NCI-H510A (cell line): Measurements from ENCODE around the gene ITPR1.

Experiments used
- DNase-seq: peaks from one replicate; lab custom pipeline; 2025; lab: John Stamatoyannopoulos, UW

ITPR1 gene

DNA sequence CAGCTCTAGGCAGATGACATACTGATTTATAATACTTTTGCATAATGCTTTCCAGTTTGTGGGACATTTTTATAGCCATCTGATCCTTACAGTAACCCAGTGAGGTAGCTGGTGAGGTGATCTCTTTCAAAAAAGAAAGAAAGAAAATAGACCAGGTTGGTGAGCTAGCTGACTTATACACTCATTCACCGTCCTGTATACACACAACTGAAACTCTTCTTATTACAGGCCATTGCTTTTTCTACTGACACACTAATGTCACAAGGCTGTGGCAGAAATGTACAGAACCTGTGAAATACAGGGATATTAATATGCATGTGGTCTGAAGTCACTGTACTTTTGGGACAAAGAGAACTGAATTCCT lies 335.9 kb downstream of the ITPR1 start:
- DNase-seq = no peak

DNA sequence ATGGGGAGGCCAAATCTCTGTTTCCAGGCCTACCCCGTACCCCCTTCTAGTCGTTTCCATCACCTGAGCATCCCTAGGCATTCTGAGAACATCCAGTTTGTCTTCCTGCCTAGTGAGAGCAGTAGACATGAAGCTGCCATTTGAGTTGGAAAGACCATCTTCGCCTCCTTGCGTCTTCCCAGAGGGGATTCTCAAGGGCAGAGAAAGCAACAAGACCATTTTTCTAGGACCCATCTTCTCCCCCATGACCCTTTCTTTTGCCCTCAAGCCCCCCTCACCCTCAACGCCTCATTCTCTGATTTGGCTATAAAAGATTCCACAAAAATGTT lies 337.4 kb downstream of the ITPR1 start:
- no peak for DNase-seq

DNA sequence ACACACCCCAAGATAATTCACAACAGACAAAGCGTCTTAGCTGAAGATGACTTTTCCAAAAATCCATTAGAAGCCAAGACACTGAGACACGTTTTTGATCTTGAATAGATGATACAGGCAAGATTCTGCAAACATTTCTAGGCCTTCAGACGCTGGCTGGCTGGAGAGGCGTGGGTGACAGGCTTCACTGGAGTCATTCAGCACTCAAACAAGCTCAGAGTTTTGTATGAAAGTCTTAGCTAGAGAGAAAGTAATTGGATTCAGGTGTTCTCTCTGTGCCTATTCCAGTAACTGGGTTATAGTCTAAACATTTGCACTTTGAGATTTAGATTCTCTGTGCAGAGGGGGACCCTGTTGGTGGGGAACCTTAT lies 338.4 kb downstream of the ITPR1 start:
- no peak for DNase-seq

DNA sequence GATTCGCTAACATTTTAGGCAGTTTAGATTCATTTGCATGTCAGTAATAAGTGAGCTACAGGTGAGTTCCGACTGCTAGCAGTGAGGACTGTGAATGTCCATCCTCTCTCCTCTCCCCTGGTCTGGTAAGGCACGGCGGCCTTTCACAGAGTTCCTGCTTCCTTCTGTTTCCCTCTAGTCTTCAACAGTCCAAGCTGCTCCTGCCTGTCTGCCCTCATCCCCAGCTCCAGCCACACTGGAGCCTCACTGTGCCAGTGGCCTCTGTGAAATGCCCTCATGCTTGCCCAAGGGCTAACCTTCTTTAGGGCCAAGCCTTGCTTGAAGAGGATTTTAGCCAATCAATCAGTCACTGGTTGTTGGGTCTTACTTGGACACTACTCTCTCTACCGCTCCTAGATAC lies 340.3 kb downstream of the ITPR1 start:
- DNase-seq = no peak

DNA sequence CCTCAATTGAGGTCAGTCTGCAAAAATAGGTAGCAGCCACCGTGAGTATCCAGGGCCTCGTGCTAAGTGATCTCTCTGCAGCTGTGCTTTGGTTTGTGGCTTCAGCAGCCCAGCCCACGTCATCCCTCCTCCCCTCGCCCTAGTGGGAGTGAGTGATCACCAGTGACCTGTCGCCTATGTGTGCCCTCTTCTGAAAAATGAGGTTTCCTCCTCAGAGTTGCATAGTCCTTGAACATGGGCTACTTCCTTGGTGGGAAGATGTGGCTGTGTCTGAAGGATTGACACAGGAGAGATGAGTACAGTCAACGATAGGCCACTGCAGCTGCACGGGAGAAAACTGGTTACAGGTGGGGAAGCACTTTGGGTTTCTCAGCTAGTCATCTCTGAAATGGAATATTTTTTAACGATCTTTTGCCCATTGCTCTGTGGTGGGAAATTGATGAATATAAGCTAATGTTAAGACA lies 341.3 kb downstream of the ITPR1 start:
- DNase-seq = no peak

DNA sequence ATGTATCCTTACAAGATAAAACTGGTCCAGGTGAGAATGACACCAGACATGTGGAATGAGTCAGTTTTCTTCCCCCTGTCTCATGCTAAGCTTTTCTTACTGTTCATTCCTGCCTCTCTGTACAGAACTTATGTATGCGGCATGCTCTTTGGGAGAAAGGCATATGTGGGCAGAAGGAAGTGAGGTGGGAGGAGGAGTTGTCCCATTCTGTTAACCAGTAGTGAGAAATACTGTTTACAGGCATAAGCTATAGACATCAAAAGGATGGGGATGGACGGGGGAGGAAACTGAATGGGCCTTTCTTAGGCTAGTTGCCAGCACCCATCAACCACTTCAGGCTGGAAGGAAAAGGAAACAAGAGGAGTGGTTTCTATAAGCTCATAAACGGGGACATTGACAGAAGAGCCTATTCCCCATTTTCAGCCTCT lies 342.5 kb downstream of the ITPR1 start:
- DNase-seq = no peak

DNA sequence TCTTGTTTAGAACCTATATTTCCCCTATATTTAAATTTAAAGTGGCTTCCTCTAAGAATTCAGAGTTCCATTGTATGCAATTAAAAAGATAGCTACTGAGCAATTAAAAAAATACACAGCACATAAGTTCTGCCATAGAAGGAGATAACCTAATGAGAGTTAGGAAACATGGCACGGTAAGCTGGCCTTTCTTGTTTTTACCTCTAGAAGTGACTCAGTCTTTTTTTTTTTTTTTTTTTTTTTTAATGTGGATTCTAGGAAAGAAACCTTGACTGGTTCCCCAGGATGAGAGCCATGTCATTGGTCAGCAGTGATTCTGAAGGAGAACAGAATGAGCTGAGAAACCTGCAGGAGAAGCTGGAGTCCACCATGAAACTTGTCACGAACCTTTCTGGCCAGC lies 343.4 kb downstream of the ITPR1 start:
- no peak for DNase-seq

DNA sequence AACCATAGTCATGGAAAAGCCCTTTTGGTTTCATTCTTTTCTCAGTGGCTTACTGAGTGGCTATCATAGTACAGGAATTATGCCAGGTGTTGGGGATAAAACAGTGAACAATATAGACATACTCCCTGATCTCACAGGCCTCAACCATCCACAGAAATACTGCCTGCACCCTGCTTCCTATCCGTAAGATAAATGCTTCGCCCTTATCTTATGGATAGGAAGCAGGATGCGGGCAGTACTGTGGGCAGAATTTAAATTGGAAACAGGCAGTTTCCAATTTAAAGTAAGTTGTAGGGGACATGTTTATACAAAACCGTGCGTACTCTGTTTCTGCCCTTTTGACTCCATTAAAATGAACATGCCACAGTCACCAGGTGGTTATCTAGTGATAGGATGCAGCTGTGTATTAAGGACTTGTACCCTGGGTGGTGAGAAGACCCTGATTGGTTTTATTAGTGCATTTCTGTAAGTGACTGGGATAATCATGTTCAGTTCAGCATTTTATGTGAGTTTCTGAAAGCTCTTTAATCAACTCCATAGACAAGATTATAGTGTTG lies 344.3 kb downstream of the ITPR1 start:
- DNase-seq = no peak

DNA sequence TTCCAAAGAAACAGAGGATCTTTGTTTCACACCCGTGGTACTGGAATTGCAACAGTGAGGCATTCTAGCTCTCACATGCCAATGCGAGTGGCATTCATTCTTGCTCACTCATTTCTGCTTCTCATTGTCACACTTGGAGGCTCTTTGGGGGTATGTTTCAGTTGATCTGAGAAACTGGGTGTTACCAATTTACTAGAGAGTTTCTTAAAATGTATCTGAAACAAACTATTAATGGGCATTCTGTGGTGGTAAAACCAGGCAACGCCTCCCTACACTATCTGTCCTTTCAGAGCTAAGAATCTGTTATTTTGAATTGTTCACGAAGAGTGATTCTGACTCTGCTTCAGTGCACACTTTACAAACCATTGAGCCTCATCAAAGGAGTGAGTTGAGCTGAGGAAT lies 345.5 kb downstream of the ITPR1 start:
- DNase-seq = no peak

DNA sequence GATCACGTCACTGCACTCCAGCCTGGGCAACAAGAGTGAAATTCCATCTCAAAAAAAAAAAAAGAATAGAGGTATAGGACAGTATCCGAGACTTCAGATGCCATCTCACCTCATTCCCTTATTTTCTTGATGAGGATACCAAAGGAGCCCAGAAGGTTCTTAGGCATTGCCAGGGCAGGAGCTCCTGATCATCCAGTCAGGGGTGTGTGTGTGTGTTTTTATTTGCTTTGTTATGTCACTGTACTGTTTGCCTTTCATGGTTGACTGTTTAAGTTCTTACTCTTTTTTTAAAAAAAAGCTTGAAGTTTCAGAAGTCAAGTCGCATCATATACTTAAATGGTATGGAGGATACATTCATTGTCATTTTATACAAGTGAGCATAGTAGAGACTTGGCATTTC lies 346.1 kb downstream of the ITPR1 start:
- no peak for DNase-seq

DNA sequence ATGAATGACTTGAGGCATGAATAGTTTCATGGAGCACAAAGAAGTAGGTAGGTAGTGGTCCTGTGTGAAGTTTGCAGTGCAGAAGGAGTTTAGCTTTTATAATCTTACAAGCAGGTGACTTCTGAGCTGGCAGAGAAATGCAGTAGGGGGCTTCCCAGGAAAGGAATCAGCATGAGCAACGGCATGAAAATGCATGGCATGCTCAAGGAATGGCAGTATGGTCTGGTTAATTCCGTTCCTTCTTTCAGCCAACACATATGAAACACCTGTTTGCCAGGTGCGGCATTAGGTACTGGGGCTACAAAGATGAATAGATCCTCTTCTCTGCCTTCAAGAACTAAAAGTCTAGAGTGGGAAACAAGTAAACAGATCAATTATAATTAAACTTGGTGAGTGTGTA lies 348.1 kb downstream of the ITPR1 start:
- DNase-seq = no peak

DNA sequence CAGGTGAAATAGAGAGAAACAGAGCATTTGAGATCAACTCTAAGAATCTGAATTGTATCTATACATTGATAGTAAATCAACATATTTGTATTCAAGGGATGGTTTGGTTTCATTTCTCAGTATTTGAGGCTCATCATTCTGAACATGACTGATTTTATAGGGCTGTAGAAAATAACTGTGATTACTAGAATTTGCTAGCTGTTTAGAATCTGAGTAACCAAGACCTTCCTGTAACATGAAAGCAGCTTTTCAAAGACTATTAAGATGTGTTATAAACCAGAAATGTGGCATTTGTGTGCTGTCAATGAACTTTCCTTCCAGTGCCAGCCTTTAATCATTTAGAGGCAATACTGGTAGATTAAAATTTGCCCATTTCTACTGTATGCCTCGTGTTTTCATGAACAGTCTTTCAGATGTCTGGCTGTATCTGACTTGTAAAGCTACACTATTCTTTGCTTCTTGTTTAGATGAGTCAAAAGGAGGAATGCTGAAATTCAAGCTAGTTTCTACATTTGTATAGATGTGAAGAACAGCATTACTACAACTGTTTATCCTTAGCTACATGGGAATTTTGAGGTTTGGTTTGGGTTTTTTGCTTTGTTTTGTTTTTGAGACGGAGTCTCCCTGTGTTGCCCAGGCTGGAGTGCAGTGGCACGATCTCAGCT lies 348.8 kb downstream of the ITPR1 start:
- no peak for DNase-seq

DNA sequence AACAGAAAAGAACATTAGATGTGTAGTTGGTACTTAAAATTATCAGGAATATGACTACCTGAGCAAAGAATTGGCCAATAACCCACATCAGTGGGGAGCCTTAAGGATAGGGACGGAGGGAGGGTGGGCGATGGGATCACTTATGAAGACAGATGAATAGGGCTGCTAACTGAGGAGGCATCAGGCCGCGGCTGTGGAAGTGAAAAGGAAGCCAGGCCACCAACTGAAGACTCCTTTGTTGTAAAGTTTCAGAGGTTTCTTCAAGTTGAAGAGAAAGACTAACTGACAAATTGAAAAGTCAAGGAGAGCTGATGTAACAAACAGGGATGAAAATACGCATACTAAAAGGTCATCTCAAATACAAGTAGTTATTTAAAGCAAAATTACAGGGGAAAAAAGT lies 350.5 kb downstream of the ITPR1 start:
- DNase-seq = no peak

DNA sequence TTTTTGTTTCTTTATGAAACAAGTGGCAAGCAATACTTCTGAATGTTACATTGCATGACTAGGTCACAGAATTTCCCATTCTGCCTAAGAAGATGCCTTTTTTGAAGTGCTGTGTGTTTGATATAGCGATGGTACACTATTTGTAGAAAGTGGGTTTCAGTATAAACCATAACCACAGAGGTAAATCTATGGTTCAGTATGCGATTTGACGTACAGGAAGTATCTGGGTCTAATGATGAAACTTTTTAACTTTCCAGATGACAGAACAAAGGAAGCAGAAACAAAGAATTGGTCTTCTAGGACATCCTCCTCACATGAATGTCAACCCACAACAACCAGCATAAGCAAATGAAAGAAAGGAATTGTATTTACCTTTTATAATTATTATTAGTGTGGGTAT lies 352.7 kb downstream of the ITPR1 start:
- no peak for DNase-seq

DNA sequence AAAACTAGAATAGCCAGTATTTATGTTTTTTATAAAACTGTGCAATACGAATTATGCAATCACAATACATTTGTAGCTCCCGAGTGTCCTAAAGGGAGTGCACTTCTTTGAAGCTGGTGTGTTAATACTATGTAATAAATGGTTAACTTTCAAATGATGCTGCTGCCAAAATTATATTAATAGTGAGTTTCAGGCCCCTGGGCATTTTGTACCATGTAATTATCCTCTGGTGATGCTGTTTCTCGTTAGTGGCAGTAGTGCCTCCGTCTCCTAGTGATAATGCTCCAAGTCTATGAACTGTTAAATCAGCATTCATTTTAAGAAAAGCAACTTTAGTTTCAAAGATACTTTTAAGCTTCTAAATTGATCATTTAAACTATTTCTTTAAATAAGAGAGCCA lies 353.4 kb downstream of the ITPR1 start:
- DNase-seq = no peak

DNA sequence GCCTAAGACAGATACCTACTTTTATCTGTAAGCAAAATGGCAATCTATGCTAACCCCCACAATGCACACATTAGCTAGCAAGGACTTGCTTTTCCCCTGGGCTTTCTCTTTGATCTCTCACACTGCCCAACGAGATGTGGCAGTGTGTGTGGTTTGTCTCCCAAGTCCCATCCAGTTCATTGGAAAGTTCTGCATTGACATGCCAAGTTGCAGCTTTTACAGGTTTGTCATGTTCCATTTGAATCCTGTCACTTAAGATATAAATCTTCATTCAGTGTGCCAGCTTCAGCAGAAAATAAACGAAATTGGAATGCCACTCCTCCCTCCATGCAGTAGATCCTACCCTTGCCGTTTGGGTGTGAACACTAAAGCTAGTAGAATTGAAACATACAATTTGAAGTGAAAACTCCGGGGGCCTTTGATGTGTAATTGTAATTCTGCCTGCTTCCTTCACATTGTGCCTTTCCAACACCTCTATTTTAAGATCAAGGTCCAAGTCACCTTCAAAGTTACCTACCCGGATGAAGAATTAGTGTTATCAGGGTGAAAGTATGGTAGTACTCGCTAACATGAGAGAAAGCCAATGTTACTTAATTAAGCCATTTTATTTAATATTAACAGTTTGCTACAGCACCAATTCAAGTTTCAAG lies 355.2 kb downstream of the ITPR1 start:
- DNase-seq = no peak

DNA sequence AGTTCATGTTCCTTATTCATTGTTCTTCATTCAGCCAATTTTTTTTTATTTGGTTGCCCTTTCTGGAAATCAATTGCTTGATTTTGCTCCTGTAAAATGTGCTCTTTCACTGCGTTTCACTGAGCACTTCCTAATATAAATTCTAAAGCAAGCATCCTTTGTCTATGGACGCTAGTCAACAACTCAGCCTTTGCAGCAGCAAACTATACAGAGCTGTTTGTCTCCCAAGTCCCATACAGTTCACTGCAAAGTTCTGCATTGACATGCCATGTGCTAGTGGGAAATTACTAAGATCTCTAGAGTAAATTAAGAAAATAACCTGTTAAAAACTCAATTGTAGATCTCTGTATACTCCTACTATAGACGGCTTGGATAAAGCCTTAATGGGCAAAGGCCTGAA lies 356.0 kb downstream of the ITPR1 start:
- no peak for DNase-seq

DNA sequence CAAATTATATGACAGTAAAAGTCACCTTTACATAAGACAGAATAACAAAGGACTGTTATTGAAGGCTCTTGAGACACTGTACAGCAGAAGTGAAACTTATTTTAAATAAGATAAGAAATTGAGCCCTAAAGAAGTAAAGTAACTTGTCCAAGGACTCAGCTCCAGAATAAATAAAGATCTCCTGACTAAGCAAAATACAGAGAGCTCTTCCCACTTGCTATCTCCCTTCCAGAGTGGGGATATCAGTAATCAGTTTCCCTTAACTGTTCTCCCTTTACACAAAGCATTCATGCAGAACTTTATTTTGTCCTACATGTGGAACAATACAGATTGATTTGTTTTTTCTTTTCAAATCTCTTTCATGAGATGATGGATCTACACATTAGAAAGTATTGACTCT lies 356.6 kb downstream of the ITPR1 start:
- no peak for DNase-seq

DNA sequence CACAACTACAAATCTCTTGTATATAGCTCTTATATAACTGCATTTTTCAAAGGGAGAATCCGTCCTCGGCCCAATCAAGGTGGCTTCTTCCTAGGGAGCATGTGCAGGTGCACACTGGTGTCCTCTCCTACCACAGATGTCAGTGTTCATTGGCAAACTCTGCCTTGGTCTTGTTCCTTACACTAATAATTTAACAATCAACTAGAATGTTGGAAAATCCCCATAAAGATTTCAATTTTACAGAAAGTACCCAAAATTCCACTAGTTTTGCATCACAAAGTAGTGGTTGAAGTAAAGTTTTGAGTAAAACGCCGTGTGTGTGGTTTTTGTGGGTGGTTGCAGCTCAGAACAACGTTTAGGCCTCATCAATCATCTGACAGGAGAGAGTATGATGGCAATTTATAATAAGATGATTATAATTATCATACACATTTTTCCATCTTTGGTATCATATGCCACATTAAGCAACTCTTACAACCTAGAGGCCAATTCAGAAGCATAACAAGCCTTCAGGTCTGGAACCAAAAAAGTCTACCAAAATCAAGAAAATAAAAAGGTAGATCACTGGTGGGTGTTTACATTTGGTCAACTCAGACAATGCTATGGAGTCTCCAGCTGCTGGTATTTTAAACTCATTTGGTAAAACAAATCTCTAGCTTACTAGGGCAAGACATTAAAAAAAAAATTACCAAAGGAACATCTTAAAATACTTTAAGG lies 357.2 kb downstream of the ITPR1 start:
- no peak for DNase-seq

DNA sequence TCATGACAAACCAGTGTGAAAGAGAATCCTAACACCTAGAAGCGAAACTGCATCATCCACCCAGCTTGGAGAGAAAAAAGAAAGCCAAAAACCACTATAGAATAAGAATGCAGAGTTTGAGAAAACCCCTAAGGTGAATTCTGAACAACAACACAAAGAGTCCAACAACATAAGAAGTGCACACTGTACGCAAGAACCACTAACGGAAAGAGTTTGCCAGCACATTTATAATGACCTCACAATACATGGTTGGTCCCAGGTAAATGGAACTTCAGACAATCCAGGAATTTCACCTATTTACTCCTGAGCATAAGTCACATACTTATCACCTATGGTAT lies 357.7 kb downstream of the ITPR1 start:
- no peak for DNase-seq

DNA sequence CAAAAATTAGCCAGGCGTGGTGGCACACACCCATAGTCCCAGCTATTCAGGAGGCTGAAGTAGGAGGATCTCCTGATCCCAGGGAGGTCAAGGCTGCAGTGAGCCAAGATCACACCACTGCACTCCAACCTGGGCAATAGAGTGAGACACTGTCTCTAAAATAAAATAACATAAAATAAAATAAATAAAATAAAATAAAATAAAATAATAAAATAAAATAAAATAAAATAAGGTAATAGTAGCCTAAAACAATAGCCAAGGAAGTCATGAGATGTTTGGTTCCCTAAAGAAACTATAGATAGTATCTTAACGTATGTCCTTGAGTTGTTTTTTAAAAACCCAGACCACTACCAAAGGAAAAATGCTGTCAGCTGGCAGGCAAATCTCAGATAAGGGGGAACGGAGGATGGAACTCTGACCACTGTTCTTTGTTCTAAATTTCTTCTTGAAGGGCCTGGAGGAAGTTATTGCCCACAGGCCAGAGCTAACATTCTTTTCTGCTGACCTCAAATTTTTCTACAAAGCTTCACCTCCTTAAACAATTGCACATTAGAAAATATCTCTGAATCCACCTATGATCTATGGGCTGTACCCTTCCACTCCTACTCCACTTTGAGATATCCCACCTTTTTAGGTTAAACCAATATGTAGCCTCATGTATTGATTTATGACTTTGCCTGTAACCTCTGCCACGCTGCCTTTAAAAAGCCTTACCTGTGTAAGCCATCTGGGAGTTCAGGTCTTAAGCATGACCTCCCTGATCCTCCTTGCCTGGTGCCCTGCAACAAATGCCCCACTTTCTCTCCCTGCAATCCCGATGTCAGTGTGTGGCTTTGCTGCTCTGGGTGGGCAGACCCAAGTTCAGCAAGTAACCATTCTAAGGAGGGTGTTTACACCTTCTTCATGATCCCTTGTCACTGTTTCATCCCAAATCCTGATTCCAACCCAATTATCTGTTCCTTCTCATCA lies 359.9 kb downstream of the ITPR1 start:
- DNase-seq = no peak

DNA sequence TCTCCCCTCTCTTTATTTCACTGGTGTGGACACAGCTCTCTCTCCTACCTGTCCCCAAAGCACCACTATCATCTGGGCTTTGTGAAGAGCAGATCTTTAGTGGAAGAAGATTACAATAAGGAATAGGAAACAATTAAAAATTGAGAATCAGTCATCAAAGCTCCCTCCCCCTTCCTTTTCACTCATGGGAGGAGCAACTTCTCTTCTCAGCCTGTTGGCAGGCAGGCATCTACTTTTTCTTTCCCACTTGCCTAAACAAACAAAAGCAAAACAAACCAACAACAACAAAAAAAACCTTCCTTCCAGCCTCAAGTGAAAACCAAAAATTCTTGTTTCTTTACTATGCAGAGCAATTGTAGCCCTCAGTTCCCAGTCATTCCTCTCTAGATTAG lies 360.6 kb downstream of the ITPR1 start:
- no peak for DNase-seq
